GM19395 (cell line): ENCODE data around the gene PIPOX.

Experiments used
- ATAC-seq: cut with Tn5 transposase; IDR thresholded peaks from one replicate; pipeline ENCODE4 v1.9.1; 2021; ENCODE audit warnings: mild to moderate bottlenecking, moderate library complexity; ENCODE audit not compliant: unreplicated experiment

PIPOX gene

DNA sequence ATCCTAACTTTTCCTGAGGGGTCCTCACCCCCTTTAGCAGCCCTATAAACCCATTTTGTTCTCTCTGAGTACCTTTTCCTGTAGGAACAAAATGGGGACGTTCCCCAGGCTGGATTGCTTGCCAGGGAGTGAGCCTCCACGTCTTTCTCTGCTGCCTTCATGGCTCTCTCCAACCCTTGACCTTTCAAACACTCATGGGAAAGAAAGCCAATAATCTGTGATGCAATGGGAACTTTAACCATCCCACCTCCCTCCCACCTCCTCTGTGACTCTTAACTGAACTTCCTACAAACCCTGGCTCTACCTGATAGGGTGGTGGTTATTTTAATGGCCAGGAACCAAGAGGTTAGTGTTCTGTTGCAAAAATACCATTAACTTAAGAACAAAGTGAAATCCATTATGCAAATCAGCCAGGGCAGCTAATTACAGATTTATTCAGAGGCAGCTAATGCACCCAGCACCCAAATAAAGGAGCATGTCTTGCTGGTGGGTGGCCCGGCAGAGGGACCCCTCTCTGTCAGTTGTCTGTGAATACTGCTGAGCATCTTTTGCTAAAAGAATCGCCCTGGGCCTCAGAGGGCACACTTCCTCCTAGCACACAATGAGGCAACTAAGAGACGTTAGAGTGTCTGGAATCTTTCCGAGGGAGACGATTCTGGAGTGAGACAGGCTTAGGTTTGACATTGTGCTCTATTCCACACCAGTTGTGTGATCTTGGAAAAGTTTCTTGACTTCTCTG, 3.0 kb downstream of the PIPOX start:
- no peak for ATAC-seq

DNA sequence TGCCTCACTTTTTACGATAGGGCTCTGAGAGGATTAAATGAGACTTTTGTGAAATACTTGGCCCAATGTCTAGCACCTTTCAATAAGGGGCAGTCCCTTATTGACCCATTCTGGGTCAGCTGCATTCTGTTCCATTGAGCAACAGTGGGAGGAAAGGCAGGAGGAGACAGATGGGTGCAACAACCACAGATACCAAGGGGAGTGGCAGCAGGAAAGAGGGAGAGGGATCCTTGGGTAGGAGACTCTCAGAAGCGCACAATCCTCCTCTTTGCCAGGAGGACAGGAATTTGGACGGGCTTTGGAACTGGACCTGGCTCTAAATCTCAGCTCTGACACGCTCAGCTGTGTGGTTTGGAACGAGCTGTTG, 3.5 kb downstream of the PIPOX start:
- no peak for ATAC-seq

DNA sequence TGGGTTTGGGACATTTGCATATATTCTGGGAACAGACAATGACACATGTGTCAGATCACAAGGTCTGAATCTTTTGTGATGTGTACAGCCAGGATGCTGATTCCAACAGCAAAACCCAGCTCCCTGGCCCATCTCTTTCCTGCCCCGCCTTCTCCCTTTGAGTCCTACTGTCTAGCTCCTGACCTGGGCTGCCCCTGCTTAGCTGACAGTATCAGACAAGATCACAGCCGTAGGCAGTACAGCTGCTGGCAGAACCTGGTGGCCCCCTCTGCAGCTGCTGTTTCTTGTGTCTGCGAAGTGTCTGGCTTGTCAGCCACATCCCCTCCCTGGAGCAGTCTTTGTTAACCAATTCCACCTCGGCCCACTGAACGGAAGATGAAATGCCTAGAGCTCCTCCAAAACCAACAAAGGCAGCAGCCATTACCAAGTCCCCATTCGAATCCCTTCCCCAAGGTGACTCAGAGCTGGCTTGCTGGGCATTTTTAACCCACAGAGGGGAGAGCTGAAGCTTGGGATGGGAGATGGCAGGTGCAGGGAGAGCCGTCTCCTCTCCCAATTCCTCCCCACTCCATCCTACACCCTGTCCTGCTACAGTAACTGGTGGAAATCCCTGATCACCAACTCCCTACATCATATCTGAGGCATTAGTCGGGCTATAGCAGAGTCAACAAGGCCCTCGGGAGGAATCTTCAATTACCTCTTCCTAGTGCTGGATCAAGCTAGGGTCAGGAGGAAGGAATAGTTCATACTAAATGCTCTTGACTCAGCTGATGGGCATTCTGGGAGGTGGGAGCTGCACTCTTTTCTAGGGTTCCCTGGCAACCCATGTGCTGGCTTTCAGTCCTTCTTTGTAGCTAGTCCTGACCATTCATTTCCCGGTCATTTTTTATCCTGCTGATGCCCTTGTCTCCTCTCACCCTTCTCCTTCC, 5.8 kb downstream of the PIPOX start:
- ATAC-seq = no peak

DNA sequence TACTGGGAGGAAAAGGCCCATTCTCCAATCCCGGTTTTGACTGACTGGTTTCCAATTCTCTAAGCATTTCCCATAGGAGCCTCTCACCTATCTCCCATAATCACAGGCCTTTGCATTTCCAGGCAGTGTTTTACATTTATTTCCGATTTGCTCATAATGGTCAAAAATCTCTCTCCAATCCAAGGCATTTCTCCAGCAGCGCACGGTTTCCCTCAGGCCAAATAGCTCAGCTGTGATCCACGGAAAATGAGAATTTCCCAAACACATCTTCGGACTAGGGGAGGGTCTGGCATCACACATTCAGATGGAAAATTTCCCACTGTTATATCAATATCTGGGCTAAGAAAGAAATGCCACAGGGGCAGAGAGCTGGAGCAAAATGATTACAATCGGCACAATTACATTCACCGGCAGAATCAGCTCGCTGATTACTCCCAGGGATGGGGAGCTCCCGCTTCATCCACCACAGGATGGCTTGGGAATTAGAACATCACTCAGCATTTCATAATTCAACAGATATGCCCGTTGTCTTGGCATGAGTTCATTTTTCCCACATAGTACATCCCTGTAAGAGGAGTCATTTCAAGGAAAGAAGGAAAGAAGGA, 6.7 kb downstream of the PIPOX start:
- ATAC-seq = no peak

DNA sequence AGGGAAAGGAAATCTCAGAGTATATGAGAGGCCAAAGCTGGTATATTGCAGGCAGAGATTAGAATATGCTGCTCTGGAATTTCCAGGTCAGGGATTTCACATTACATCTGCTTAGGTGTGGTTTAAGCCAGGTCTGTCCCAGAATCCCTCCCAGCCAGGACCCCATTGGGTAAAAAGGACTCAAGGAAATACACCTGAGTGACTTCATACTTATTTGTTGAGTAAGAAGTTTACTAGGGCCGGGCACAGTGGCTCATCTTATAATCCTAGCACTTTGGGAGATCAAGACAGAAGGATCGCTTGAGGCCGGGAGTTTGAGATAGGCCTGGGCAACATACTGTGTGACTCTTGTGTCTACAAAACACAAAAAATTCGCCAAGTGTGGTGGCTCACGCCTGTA, 7.2 kb downstream of the PIPOX start:
- ATAC-seq = no peak

DNA sequence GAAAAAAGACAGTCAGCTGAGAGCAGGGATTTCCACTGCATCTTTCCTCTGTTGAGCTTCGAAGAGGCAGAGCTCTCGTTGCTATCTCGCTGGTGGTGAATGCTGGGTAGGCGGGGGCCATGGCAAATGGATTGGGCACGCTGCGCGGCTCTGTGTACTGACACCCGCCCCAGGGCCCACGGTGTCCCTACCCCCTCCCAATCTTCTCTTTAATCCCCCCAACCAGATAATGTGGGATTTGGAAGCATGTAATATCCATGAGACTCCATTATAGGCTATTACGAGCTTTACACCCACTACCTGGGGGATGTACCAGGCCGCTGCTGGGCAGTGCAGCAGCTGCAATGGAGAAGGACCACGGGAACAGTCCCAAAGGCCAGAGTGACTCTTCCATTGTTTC, 8.3 kb downstream of the PIPOX start:
- no peak for ATAC-seq

DNA sequence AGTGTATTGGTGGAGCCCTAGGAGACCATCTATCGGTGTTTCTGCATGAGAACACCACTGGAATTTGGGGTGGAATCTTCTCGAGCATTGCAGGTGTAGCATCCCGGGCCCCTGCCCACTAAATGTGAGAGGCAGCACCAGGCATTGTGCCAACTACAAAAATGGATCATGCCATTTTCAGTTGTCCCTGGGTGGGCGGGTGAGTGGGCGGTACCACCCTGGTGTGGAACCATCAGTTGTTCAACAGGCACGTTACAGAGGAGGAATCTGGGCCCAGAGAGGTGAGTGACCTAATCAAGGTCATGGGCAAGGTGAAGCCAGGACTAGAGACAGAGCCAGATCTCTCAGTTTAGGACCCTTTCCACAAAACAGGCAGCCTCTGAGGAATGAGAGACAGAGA, 8.8 kb downstream of the PIPOX start:
- ATAC-seq = no peak

DNA sequence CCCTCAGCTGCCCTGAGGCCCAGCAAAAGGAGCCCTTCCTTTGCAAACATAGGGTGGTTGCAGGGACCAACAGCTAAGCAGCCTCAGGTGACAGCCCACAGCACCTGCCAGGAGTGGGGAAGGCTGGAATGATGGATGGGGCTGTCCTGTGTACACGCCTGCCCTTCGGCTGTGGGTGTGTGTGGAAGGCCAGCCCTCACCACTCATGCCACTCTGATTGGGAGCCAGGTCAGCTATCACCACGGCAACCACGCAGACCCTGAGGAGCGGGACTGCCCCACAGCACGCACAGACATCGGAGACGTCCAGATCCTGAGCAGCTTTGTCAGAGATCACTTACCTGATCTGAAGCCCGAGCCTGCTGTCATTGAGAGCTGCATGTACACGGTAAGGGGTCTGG, 11.9 kb downstream of the PIPOX start:
- no peak for ATAC-seq

DNA sequence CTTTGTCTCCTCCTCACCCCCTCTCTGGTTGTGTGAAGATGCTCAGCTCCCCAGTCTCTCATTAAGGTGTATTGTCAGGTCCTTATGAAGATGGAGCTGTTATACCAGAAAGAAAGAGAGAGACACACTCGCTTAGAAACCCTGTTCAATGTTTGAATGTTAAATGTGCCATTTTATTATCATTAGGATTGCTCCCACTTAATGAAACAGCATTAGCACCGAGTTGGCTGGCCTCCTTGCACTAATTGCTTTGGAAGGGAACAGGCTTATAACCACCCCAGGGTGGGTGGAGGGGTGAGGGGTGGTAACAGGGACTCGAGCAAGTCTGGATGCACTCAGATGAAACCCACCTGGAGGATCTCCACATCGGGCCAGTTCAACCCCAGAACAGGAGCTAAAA, 14.4 kb downstream of the PIPOX start:
- no peak for ATAC-seq

DNA sequence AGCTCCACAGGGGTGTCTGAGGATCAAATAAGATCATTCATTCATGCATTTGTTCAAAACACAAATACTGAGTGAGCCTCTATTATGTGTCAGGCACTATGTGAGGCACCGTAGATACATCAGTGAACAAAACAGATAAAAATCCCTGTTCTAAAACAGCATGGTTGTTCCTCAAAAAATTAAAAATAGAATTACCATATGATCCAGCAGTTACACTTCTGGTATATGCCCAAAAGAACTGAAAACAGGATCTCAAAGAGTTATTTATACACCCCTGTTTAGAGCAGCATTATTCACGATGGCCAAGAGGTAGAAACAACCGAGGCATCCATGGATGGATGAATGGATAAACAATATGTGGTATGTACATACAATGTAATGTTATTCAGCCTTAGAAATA, 15.4 kb downstream of the PIPOX start:
- no peak for ATAC-seq

DNA sequence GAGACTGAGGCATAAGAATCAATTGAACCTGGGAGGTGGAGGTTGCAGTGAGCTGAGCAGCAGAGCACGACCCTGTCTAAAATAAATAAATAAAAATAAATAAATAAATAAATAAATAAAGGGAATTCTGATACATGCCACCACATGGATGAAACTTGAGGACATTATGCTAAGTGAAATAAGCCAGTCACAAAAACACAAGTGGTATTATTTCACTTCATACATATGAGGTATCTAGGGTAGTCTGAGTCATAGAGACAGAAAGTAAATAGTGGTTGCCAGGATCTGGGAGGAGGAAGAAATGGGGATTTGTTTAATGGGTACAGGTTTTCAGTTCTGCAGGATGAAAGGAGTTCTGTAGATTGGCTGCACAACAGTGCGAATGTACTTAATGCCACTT, 16.3 kb downstream of the PIPOX start:
- ATAC-seq = no peak

DNA sequence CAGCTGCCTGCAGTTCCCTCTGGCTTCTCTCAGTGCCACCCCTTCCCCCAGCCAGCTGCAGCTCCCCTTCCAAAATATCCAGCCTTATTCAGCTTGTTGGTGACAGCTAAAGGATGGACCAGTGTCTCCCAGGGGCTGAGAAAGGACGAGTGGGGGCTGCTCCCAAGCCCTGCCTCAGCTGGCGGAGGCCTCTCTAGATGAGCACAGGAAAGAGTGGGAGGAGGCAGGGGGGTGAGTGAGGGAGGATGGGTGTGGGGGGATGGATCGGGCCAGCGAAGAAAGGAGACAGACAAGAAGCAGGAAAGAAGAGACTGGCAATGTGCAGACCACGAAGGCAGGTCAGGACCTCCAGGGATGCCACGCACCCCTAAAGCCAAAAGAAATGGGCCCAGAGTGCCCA, 17.5 kb downstream of the PIPOX start:
- no peak for ATAC-seq

DNA sequence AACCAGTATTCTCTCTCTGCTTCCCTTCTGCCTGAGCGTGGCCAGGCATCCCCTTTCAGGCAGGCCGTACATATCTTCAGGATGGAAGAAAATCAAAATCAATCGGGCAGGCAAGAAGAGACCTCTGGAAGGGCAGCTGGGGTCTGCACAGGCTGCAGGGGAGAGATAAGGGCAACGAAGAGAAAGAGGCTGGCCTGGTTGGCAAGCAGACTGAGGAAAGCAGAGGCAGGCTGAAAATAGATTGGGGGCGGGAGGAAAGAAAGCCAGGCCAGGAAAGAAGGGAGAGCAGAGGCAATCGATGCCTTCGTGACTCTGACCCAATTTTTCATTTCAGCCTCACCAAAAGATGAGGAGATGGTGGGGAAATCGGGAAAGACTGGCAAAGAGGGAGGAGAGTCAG, 18.1 kb downstream of the PIPOX start:
- no peak for ATAC-seq

DNA sequence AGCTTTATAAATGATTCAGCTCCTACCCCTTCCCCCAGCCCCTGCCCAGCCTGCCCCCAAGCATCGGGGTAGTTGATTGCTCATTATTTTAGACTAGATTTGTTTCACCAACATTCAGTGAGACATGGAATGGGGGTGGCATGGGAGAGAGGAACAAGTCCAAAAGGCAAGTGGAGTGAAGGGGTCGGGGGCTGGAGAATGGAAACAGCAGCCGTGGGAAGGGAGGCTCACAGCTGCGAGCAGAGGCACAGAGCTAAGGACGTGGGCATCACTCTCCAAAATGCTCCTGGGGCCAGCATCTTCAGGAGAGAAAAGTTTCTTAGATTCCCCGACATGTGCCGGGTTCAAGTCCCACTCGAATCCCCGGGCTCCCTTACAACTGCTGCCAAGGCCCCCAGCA, 19.3 kb downstream of the PIPOX start:
- no peak for ATAC-seq

DNA sequence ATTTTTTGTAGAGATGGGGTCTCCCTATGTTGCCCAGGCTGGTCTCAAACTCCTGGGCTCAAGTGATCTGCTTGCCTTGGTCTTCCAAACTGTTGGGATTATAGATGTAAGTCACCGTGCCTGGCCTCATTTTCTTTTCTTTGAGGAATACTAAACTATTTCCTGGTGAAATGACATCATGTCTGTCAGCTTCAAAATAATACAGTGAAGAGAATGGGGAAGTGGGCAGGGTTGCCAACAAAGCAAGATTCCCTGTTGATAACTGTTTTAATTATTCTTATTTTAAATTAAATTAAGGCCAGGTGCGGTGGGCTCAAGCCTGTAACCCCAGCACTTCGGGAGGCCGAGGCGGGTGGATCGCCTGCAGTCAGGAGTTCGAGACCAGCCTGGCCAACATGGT, 21.1 kb downstream of the PIPOX start:
- no peak for ATAC-seq

DNA sequence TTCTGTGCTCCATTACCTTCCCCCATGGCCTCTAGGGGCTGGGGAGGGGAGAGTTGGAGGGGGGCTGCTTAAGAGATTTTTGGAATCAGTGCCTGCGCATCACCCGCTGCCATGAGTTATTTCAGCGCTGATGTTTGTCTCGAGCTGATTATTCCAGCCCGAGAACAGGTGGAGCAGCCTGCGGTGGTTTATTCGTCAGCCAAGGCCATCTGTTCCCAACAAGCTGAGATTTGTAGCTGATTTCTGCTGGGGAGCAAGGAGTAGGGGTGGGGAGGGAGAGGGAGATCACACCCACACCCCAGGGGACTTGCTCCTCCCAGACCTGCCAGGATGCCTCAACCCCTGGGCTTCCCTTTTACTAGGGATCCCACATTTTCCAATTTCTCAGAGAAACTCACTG, 23.1 kb downstream of the PIPOX start:
- no peak for ATAC-seq

DNA sequence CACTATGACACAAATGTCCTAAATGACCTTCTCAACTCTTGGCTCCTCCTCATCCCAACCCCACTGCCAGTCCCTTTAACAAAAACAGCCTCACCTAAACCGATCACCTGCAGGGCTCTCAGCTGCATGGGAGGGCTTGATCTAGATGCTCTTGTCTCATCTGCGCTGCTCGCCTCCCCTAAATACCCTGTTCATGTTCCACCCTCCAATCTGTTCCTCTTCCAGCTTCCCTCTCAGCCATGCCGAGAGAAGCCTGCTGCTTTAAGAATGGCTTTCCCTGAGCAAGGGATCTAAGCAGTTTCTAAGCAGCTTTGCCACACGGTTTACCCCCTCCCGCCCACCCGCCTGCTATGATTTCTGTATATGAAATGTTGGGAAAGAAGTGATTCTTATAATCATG, 23.7 kb downstream of the PIPOX start:
- ATAC-seq = no peak

DNA sequence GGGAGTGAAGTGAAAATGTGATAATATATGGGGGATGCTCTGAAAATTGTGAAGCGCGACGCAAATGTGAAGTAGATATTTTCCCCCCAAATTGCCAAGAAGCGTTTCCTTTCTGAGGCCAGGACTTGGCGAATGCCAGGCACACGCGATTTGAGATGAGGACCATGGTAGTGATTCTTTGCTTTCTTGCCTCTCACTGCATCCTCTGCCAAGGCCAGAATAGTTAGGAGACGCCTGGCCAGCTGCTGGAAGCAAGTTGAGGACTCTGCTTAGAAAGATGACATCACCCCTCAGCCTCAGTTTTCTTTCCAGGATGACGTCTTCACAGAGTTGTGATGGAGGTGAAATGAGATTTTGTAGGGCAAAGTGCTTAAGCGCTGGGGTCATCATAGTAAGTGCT, 25.9 kb downstream of the PIPOX start:
- ATAC-seq = no peak

DNA sequence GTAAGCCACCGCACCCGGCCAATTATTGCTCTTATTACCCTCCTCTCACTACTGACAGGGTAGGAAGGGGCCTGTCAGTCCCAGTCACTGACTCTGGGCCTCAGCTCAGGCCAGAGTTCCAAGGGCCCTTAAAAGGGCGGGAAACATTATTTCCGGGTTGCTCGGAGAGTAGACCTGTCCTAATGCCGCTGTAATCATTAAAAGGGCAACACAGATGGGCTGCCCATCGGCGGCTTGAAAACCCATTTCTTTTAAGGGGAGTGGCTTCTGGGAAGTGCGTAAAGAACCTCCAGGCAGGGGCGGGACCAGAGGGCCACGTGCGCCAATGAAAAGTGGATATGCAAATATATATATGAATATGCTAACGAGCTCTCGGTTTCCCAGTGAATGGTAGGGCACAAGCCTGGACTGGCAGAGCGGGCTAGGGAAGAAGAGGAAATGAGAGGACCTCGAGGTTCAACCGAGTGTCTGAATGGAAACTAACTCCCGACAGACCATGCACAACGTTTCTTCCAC, 26.6 kb downstream of the PIPOX start:
- ATAC-seq = no peak

DNA sequence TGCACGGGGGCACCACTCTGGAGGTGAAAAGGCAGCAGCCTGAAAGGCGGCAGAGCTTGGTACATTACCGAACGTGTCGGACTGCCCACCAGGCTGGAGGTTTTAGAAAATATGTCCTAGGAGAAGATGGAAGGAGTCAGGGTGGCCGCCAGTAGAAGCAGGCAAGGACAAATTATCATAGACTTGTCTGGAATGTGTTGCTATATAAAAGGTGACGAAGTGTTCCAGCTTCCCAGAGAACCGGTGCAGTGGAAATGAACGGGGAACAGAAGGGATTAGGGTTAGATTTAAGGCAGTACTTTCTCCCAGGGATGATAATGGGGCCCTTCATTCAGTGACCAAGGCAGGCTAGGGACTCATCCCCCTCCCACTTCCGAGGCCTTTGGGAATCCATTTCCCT, 27.4 kb downstream of the PIPOX start:
- no peak for ATAC-seq

DNA sequence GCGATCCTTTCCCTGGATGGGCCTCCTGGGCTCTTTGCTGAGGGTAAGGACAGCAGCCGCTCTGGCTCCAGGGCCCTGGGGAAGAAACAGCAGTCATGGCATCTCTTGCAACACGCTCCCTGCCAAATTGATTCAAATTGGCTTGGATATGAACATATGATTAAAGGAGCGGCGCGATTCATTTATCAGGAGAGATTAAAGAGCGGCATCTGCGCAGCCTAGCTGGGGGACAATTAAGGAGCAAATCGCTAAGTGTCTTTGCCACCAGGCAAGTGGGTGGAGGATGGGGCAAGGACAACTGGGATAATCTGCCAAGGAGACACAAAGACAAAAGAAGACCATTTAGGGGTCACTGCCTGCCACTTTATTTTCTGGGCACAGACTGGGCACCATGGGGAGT, 27.8 kb downstream of the PIPOX start:
- ATAC-seq = no peak

DNA sequence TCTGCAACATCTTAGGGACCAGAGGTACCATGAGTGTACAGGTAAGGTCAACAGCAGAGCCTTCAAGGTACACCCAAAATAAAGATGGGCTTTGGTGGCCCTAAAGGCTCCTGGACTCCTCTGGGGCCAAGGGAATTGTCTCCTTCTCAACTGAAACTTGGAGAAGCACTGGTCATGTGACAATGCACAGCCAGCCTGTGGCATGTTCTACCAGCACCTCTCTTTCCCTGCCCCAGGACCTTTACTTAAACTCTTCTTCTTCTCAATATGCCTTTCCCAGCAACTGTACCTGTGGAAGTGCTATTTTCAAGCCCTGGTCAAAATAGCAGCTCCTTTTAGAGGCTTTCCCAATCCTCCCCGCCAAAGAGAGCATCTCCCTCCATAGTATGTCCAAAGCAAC, 28.4 kb downstream of the PIPOX start:
- ATAC-seq = no peak
